Spleen (tissue), 11 donors: ENCODE measurements around the gene TEX38. TPM values are rescaled to one million over a fixed set of nuclear protein-coding genes. Genes with fewer than 3 reads are reported as not detected.

ENCODE experiments used
- DNase-seq: peaks from one replicate; pipeline ENCODE4 v3.0.0-alpha.2; 2020
- H3K27ac ChIP-seq, 8 donors: fragments of 200-600 bp; sonication (generic) in 7 of 8; 1 replicate in 4 of 8; 2 replicates in 4 of 8; pipeline versions ENCODE4 v1.5.0 to v1.8.0; 2016 to 2021; ENCODE audit warnings: inconsistent platforms in 4 of 8, mild to moderate bottlenecking in 4 of 8, moderate library complexity in 1 of 8
- H3K27me3 ChIP-seq, 7 donors: fragments of 200-600 bp; sonication (generic) in 6 of 7; replicated peaks in 1 of 7; 1 replicate in 4 of 7; 2 replicates in 3 of 7; pipeline versions ENCODE4 v1.5.0 to v1.8.0; 2016 to 2021; ENCODE audit warnings: inconsistent platforms in 3 of 7, mild to moderate bottlenecking in 1 of 7
- H3K36me3 ChIP-seq, 6 donors: fragments of 200-600 bp; sonication (generic) in 5 of 6; 1 replicate in 4 of 6; 2 replicates in 2 of 6; pipeline versions ENCODE4 v1.5.0 to v1.8.0; 2016 to 2021; ENCODE audit warnings: inconsistent platforms in 2 of 6
- H3K4me1 ChIP-seq, 6 donors: fragments of 200-600 bp; sonication (generic) in 5 of 6; 1 replicate in 3 of 6; 2 replicates in 3 of 6; pipeline versions ENCODE4 v1.5.0 to v1.8.0; 2016 to 2021; ENCODE audit warnings: inconsistent platforms in 3 of 6
- H3K4me3 ChIP-seq, 8 donors: fragments of 200-600 bp; sonication (generic) in 7 of 8; 1 replicate in 4 of 8; 2 replicates in 4 of 8; pipeline versions ENCODE4 v1.5.0 to v1.8.0; 2016 to 2021; ENCODE audit warnings: inconsistent platforms in 4 of 8, mild to moderate bottlenecking in 4 of 8, moderate library complexity in 2 of 8
- H3K9me3 ChIP-seq, 8 donors: fragments of 200-600 bp; sonication (generic) in 7 of 8; 1 replicate in 4 of 8; 2 replicates in 4 of 8; pipeline versions ENCODE4 v1.5.0 to v1.8.0; 2016 to 2021; ENCODE audit warnings: inconsistent platforms in 4 of 8
- POLR2A ChIP-seq, 3 donors: fragments of 450-650 bp; IDR thresholded peaks; one replicate each; pipeline ENCODE4 v1.5.1; 2017; ENCODE audit warnings: antibody characterized with exemption in 3 of 3, mild to moderate bottlenecking in 1 of 3
- POLR2AphosphoS5 ChIP-seq, 3 donors: sonication (generic); formaldehyde crosslinking; IDR thresholded peaks; one replicate each; pipeline ENCODE4 v1.5.1; 2017; ENCODE audit warnings: antibody characterized with exemption in 3 of 3
- WGBS, 5 donors: extraction: QIAGEN DNeasy Blood & Tissue Kit in 3 of 5; methylation state at CpG; one replicate each; pipeline versions ENCODE4 v1.1.5 to v1.1.7; 2013 to 2018; 5-methylcytosine and 5-hydroxymethylcytosine counted together
- intact Hi-C: fragments of 100-400 bp; cut with DNase I; formaldehyde crosslinking; loops from one replicate; pipeline ENCODE4 v1.15.0; 2023; ENCODE audit warnings: low total_unique reads
- polyA plus RNA-seq, 3 donors: library from polyadenylated mRNA; stranded (reverse); fragments of 200-250 nt; gene quantifications; one replicate each; pipeline ENCODE4 v1.2.1, GENCODE V29; 2013
- total RNA-seq, 7 donors: library from RNA; depleted of rRNA in 3 of 7; stranded (reverse); fragments of >200 nt in 3 of 7; fragmentation: NEBNext Ultra II Directional in 4 of 7; extraction: Animal tissue kit (Norgen Biotek cat#: 25700) in 4 of 7; gene quantifications; one replicate each; pipeline versions ENCODE4 v1.1.0 to v1.2.1, GENCODE V29; 2016 to 2021
- TF ChIP-seq, protein P1 (sequence below), 11 experiments: fragments of 200-600 bp in 7 of 11; fragments of 450-650 bp in 4 of 11; sonication (generic) in 4 of 11; IDR thresholded peaks in 8 of 11; conservative IDR thresholded peaks in 3 of 11; 1 replicate in 7 of 11; 2 replicates in 4 of 11; pipeline versions ENCODE4 v1.4.0 to v1.8.0; 2016 to 2021; ENCODE audit warnings: antibody characterized with exemption in 11 of 11, inconsistent platforms in 4 of 11, mild to moderate bottlenecking in 1 of 11
- donor health status: healthy with polysubstance abuse.
- donor health status: DM: no; HTN: no; CAD: no; lungs with moderate emphysema.
- donor health status: DM: no; HTN: no; CAD: no.
- donor health status: Bipolar disorder and iron deficiency.
- donor health status: healthy.
- donor health status: DM: no; HTN: no; CAD: no.
- donor health status: DM: yes; HTN: yes; CAD: no.

The TEX38 gene
- total and polyA plus RNA-seq, 10 donors = 0.09 to 0.11 TPM; not detected in 8

DNA sequence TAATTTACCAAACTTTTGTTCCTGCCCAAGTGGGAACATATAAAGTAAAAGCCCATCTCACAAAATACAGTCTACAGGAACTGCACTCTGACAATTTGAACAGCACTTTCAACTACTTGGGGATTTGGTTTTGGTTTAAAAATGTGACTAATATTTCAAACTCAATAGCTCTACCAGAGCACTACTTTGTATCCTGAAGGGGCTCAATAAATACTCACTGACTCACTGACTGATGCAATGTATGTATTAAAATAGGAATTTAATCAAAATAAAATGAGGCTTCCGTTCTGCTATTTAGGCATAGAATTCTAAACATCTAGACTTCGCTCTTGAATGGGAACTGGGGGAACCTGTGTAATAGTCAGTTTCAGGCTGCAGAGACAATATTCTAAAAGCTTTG is 25.4 kb downstream of the TEX38 start:
- 92 to 99% (median 96%) methylated on average over 2 of the region's 2 CpGs for WGBS, 5 donors
- Histone ChIP-seq H3K27ac (no peak overlapping the region), H3K9me3 (no peaks in the 10 kb centered on the region), H3K27me3 (no peaks in the 10 kb centered on the region), H3K4me1 (peaks cover 0 to 25% (median 0%) of the 10 kb centered on the region in 6 donors), H3K4me3 (no peak overlapping the region), H3K36me3 (peaks cover 4 to 92% (median 52%) of the 10 kb centered on the region in 6 donors)
- DNase-seq = no peak
- TF ChIP-seq, protein P1, sequence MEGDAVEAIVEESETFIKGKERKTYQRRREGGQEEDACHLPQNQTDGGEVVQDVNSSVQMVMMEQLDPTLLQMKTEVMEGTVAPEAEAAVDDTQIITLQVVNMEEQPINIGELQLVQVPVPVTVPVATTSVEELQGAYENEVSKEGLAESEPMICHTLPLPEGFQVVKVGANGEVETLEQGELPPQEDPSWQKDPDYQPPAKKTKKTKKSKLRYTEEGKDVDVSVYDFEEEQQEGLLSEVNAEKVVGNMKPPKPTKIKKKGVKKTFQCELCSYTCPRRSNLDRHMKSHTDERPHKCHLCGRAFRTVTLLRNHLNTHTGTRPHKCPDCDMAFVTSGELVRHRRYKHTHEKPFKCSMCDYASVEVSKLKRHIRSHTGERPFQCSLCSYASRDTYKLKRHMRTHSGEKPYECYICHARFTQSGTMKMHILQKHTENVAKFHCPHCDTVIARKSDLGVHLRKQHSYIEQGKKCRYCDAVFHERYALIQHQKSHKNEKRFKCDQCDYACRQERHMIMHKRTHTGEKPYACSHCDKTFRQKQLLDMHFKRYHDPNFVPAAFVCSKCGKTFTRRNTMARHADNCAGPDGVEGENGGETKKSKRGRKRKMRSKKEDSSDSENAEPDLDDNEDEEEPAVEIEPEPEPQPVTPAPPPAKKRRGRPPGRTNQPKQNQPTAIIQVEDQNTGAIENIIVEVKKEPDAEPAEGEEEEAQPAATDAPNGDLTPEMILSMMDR (IDR thresholded peaks at IDR 0.05 in 8 of 11, conservative IDR thresholded peaks at IDR 0.05 in 3 of 11) = no peak
- TF ChIP-seq POLR2AphosphoS5 (IDR thresholded peaks at IDR 0.05) (no peak), POLR2A (IDR thresholded peaks at IDR 0.05) (no peak)
- intact Hi-C loops = no loop called here

DNA sequence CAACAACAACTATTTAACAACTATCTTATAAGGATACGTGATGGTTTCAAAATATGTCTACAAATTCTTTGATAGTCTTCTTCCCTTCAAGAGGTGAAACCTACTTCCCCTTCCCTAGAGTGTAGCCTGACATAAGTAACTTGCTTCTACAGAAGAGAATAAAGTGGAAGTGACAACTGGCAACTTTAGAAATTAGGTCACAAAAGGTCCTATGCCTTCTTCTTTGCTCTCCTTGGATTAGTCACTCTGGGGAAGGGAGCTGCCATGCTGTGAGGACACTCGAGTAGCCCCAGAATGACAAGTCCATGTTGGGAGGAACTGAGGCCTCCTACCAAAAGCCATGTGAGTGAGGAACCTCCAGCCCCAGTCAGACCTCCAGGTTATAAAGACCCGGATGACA is 28.0 kb downstream of the TEX38 start:
- intact Hi-C loops = no loop called here
- H3K27ac ChIP-seq = no peak overlapping the region
- no peaks in the 10 kb centered on the region for H3K27me3 ChIP-seq
- no peak for TF ChIP-seq POLR2AphosphoS5 (IDR thresholded peaks at IDR 0.05)
- TF ChIP-seq, protein P1 (IDR thresholded peaks at IDR 0.05 in 8 of 11, conservative IDR thresholded peaks at IDR 0.05 in 3 of 11) = no peak
- TF ChIP-seq POLR2A (IDR thresholded peaks at IDR 0.05) = no peak
- peaks cover 4 to 99% (median 64%) of the 10 kb centered on the region in 6 donors for H3K36me3 ChIP-seq
- no peaks in the 10 kb centered on the region for H3K9me3 ChIP-seq
- H3K4me1 ChIP-seq = peaks cover 0 to 29% (median 0%) of the 10 kb centered on the region in 6 donors
- 40 to 53% (median 50%) methylated on average over 3 of the region's 3 CpGs for WGBS, 5 donors
- DNase-seq = no peak
- H3K4me3 ChIP-seq = no peak overlapping the region

DNA sequence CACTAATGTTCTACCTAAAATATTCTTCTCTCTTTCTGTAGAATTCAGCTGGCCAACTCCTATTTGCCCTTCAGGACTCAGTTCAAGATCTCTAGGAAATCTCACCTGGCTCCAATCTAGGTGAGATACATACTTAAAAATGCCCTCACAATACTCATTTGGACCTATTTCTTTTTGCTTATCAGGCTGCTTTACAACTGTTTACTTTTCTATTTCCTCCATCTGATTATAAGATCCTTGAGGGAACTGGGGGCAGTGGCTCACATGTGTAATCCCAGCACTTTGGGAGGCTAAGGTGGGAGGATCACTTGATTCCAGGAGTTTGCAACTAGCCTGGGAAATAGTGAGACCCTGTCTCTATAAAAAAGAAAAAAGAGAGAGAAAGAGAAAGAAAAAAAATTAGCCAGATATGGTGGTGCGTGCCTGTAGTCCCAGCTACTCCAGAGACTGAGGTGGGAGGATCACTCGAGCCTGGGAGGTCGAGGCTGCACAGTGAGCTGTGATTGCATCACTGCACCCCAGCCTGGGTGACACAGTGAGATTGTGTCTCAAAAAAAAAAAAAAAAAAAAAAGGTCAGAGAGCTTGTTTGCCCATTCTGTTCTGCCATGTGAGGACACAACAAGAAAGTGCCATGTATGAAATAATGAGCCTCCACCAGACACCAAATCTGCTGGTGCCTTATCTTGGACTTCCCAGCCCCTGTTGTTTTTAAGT is 32.4 kb downstream of the TEX38 start:
- intact Hi-C loops = no loop called here
- 82 to 98% (median 87%) methylated on average over 3 of the region's 3 CpGs for WGBS, 5 donors
- DNase-seq = no peak
- Histone ChIP-seq H3K4me3 (no peak overlapping the region), H3K27me3 (no peaks in the 10 kb centered on the region), H3K4me1 (peaks cover 0 to 38% (median 1%) of the 10 kb centered on the region in 6 donors), H3K36me3 (peaks cover 0 to 99% (median 70%) of the 10 kb centered on the region in 6 donors), H3K9me3 (no peaks in the 10 kb centered on the region), H3K27ac (no peak overlapping the region)
- TF ChIP-seq, protein P1 (IDR thresholded peaks at IDR 0.05 in 8 of 11, conservative IDR thresholded peaks at IDR 0.05 in 3 of 11) = no peak
- TF ChIP-seq POLR2A (IDR thresholded peaks at IDR 0.05) = no peak

DNA sequence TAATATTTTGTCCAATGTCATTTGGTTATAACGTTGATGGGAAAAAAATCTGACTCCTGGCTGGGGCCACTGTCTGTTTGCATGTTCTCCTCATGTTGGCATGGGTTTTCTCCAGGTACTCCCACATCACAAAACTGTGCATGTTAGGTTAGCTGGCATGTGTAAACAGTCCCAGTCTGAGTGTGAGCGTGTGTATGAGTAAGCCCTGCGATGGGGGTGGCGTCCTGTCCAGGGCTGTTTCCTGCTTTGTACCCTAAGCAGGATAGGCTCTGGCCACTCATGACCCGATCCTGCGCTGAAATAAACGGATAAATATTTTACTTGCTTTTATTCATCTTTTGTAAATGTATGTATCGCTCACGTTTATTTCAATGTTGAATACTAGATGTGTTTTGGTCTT is 33.8 kb downstream of the TEX38 start:
- WGBS, 5 donors = 89 to 93% (median 92%) methylated on average over 9 of the region's 9 CpGs
- intact Hi-C loops = no loop called here
- TF ChIP-seq, protein P1 (IDR thresholded peaks at IDR 0.05 in 8 of 11, conservative IDR thresholded peaks at IDR 0.05 in 3 of 11) = no peak
- TF ChIP-seq POLR2A (IDR thresholded peaks at IDR 0.05) (no peak), POLR2AphosphoS5 (IDR thresholded peaks at IDR 0.05) (no peak)
- H3K36me3 ChIP-seq = peaks cover 0 to 99% (median 71%) of the 10 kb centered on the region in 6 donors
- no peak overlapping the region for H3K4me3 ChIP-seq
- H3K27me3 ChIP-seq = no peaks in the 10 kb centered on the region
- no peaks in the 10 kb centered on the region for H3K9me3 ChIP-seq
- peaks cover 0 to 36% (median under 1%) of the 10 kb centered on the region in 6 donors for H3K4me1 ChIP-seq
- no peak overlapping the region for H3K27ac ChIP-seq
- DNase-seq = no peak
